ENCODE data around the gene MOB4. TPM values are rescaled to one million over a fixed set of nuclear protein-coding genes. Genes with fewer than 3 reads are reported as not detected.

Gene MOB4
- total and polyA plus RNA-seq, 2 donors (not counting 1 experiment from before 2014, with no cell fraction given) = 12.6 to 20.8 TPM

DNA sequence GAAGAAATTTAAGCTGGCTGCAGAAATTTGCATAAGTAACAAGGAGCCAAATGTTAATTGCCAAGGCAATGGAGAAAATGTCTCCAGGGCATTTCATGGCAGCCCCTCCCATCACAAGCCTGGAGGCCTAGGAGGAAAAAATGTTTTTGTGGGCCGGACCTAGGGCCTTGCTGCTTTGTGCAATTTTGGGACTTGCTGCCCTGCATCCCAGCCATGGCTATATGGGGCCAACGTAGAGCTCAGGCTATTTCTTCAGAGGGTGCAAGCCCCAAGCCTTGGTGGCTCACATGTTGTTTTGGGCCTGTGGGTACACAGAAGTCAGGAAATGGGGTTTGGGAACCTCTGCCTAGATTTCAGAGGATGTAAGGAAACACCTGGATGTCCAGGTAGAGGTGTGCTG, 57.7 kb downstream of the MOB4 start:
- 100% methylated on average over 1 of the region's 2 CpGs for WGBS (ENCODE audit: insufficient coverage)
- no peak overlapping the region for H3K4me2 ChIP-seq (replicated peaks; ENCODE audit: low read depth, low read length, poor library complexity, severe bottlenecking)
- Mint-ChIP-seq H3K4me3 (no peak overlapping the region), H3K9me3 (ENCODE audit: insufficient read depth) (peaks cover 5% of the 10 kb centered on the region), H3K4me1 (no peaks in the 10 kb centered on the region), H3K27me3 (no peaks in the 10 kb centered on the region), H3K27ac (no peak overlapping the region)
- POLR2A ChIA-PET = no interaction called here
- H3K36me3 ChIP-seq (replicated peaks in 1 of 2; ENCODE audit: control extremely low read depth in 1 of 2, control insufficient read depth in 1 of 2, extremely low read depth in 1 of 2, insufficient read depth in 2 of 2, low read length in 1 of 2) = no peaks in the 10 kb centered on the region
- no peaks in the 10 kb centered on the region for H3K27me3 ChIP-seq (replicated peaks in 1 of 4; ENCODE audit: control extremely low read depth in 1 of 4, control insufficient read depth in 3 of 4, insufficient read depth in 4 of 4, low read length in 3 of 4)
- ATAC-seq (ENCODE audit: low read depth) (no peak), DNase-seq (no peak)
- no peak overlapping the region for H3K27ac ChIP-seq (ENCODE audit: low read length in 2 of 2)
- no peak overlapping the region for H2AFZ ChIP-seq (ENCODE audit: insufficient read depth, low read depth, low read length, poor library complexity, severe bottlenecking)
- no peak overlapping the region for H3K4me3 ChIP-seq (ENCODE audit: control extremely low read depth in 1 of 5, extremely low read depth in 1 of 5, insufficient read depth in 1 of 5, low read depth in 2 of 5, low read length in 4 of 5)
- H3K9me3 ChIP-seq (ENCODE audit: control extremely low read depth in 1 of 3, control insufficient read depth in 2 of 3, insufficient read depth in 1 of 3, low read length in 2 of 3) = peaks cover 0 to 13% (median 11%) of the 10 kb centered on the region in 3 donors
- TF ChIP-seq, protein P1, sequence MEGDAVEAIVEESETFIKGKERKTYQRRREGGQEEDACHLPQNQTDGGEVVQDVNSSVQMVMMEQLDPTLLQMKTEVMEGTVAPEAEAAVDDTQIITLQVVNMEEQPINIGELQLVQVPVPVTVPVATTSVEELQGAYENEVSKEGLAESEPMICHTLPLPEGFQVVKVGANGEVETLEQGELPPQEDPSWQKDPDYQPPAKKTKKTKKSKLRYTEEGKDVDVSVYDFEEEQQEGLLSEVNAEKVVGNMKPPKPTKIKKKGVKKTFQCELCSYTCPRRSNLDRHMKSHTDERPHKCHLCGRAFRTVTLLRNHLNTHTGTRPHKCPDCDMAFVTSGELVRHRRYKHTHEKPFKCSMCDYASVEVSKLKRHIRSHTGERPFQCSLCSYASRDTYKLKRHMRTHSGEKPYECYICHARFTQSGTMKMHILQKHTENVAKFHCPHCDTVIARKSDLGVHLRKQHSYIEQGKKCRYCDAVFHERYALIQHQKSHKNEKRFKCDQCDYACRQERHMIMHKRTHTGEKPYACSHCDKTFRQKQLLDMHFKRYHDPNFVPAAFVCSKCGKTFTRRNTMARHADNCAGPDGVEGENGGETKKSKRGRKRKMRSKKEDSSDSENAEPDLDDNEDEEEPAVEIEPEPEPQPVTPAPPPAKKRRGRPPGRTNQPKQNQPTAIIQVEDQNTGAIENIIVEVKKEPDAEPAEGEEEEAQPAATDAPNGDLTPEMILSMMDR (IDR thresholded peaks at IDR 0.05) = no peak
- TF ChIP-seq EZH2 (IDR thresholded peaks at IDR 0.05; ENCODE audit: borderline replicate concordance, insufficient read depth, low read depth, low read length, poor library complexity, severe bottlenecking) = no peak
- H4K20me1 ChIP-seq (ENCODE audit: control insufficient read depth, insufficient read depth, low read length, poor library complexity, severe bottlenecking) = no peaks in the 10 kb centered on the region
- CTCF ChIA-PET = no interaction called here
- intact Hi-C loops (cut with micrococcal nuclease) = no loop called here
- H3K4me1 ChIP-seq (ENCODE audit: control insufficient read depth in 2 of 2, insufficient read depth in 2 of 2, low read length in 2 of 2) = no peaks in the 10 kb centered on the region
- no peak overlapping the region for H3K9ac ChIP-seq (ENCODE audit: low read length)
- no peaks in the 10 kb centered on the region for H3K79me2 ChIP-seq (ENCODE audit: control insufficient read depth, insufficient read depth, low read length)

- no peaks in the 10 kb centered on the region for H3K27me3 Mint-ChIP-seq
- no peak overlapping the region for H3K27ac Mint-ChIP-seq
- H3K4me1 ChIP-seq (ENCODE audit: control insufficient read depth in 2 of 2, insufficient read depth in 2 of 2, low read length in 2 of 2) = no peaks in the 10 kb centered on the region
- H3K9me3 ChIP-seq (ENCODE audit: control extremely low read depth in 1 of 3, control insufficient read depth in 2 of 3, insufficient read depth in 1 of 3, low read length in 2 of 3) = peaks cover 0 to 13% (median 11%) of the 10 kb centered on the region in 3 donors
- H3K27me3 ChIP-seq (replicated peaks in 1 of 4; ENCODE audit: control extremely low read depth in 1 of 4, control insufficient read depth in 3 of 4, insufficient read depth in 4 of 4, low read length in 3 of 4) = no peaks in the 10 kb centered on the region
- peaks cover 5% of the 10 kb centered on the region for H3K9me3 Mint-ChIP-seq (ENCODE audit: insufficient read depth)
- H3K27ac ChIP-seq (ENCODE audit: low read length in 2 of 2) = no peak overlapping the region
- H3K4me3 ChIP-seq (ENCODE audit: control extremely low read depth in 1 of 5, extremely low read depth in 1 of 5, insufficient read depth in 1 of 5, low read depth in 2 of 5, low read length in 4 of 5) = no peak overlapping the region
- ATAC-seq (ENCODE audit: low read depth) (no peak), DNase-seq (no peak)
- H4K20me1 ChIP-seq (ENCODE audit: control insufficient read depth, insufficient read depth, low read length, poor library complexity, severe bottlenecking) = no peaks in the 10 kb centered on the region
- intact Hi-C loops (cut with micrococcal nuclease) = no loop called here
- no peak overlapping the region for H3K4me2 ChIP-seq (replicated peaks; ENCODE audit: low read depth, low read length, poor library complexity, severe bottlenecking)
- no peak overlapping the region for H2AFZ ChIP-seq (ENCODE audit: insufficient read depth, low read depth, low read length, poor library complexity, severe bottlenecking)
- H3K79me2 ChIP-seq (ENCODE audit: control insufficient read depth, insufficient read depth, low read length) = no peaks in the 10 kb centered on the region
- ChIA-PET POLR2A (no interaction called here), CTCF (no interaction called here)
- WGBS (ENCODE audit: insufficient coverage) = 100% methylated on average over 1 of the region's 2 CpGs
- H3K36me3 ChIP-seq (replicated peaks in 1 of 2; ENCODE audit: control extremely low read depth in 1 of 2, control insufficient read depth in 1 of 2, extremely low read depth in 1 of 2, insufficient read depth in 2 of 2, low read length in 1 of 2) = no peaks in the 10 kb centered on the region
- H3K4me3 Mint-ChIP-seq = no peak overlapping the region
- H3K9ac ChIP-seq (ENCODE audit: low read length) = no peak overlapping the region
- TF ChIP-seq, protein P1 (IDR thresholded peaks at IDR 0.05) = no peak
- TF ChIP-seq EZH2 (IDR thresholded peaks at IDR 0.05; ENCODE audit: borderline replicate concordance, insufficient read depth, low read depth, low read length, poor library complexity, severe bottlenecking) = no peak
- H3K4me1 Mint-ChIP-seq = no peaks in the 10 kb centered on the region
These were observed 60.1 kb downstream of the MOB4 start for GRCh38 chr2:197575987-197576386.
